Astrocyte (in vitro differentiated cells and primary cell): ENCODE measurements around the gene LIN28B.

Experiments used
- EZH2 ChIP-seq: IDR thresholded peaks from 2 replicates; pipeline ENCODE4 v1.6.1; 2012; ENCODE audit warnings: mild to moderate bottlenecking, low read length, inconsistent platforms; ENCODE audit not compliant: insufficient read depth
- TF ChIP-seq, protein P1 (sequence below): IDR thresholded peaks from 2 replicates; pipeline ENCODE4 v1.5.1; 2011; ENCODE audit warnings: low read depth, mild to moderate bottlenecking, inconsistent platforms, low read length, moderate library complexity; ENCODE audit not compliant: insufficient read depth

- TF ChIP-seq, protein P1, sequence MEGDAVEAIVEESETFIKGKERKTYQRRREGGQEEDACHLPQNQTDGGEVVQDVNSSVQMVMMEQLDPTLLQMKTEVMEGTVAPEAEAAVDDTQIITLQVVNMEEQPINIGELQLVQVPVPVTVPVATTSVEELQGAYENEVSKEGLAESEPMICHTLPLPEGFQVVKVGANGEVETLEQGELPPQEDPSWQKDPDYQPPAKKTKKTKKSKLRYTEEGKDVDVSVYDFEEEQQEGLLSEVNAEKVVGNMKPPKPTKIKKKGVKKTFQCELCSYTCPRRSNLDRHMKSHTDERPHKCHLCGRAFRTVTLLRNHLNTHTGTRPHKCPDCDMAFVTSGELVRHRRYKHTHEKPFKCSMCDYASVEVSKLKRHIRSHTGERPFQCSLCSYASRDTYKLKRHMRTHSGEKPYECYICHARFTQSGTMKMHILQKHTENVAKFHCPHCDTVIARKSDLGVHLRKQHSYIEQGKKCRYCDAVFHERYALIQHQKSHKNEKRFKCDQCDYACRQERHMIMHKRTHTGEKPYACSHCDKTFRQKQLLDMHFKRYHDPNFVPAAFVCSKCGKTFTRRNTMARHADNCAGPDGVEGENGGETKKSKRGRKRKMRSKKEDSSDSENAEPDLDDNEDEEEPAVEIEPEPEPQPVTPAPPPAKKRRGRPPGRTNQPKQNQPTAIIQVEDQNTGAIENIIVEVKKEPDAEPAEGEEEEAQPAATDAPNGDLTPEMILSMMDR, result no peak
- no peak for TF ChIP-seq EZH2
Observed at GRCh38 chr6:105067329-105067728, 110.4 kb downstream of the LIN28B start.
